ENCODE data around the gene APOLD1. TPM values are rescaled to one million over a fixed set of nuclear protein-coding genes. Genes with fewer than 3 reads are reported as not detected.
"Not testable (repeated sequence)": the region's sequence is repeated elsewhere in the genome, so short reads cannot be mapped to it uniquely, and the experiment has no call there.

The APOLD1 gene
- total RNA-seq, 1 experiment from 2014 or later: 5.3 TPM

- Mint-ChIP-seq H3K27me3 (ENCODE audit: unreplicated experiment) (no peaks in the 10 kb centered on the region), H3K27ac (ENCODE audit: unreplicated experiment) (peak overlapping the region; percentile 97), H3K36me3 (ENCODE audit: insufficient read depth, unreplicated experiment) (peaks cover 38% of the 10 kb centered on the region), H3K9me3 (ENCODE audit: low read depth, unreplicated experiment) (peaks cover 4% of the 10 kb centered on the region), H3K4me3 (ENCODE audit: low read depth, unreplicated experiment) (peak overlapping the region; percentile 51), H3K4me1 (ENCODE audit: low read depth, unreplicated experiment) (peaks cover 77% of the 10 kb centered on the region)
- TF ChIP-seq CTCF (IDR thresholded peaks at IDR 0.05; ENCODE audit: unreplicated experiment): no peak
- no TSS peak for BruUV-seq (replicated peaks)
- CTCF ChIA-PET: interaction anchor here (0.7 to 2.7 kb wide), 14 partner anchors 9 to 408 kb away, joined by 3 to 17 read pairs (median 4); partner anchors contain the start of genes DDX47 and GPRC5A
- peak; percentile 59 for DNase-seq
- intact Hi-C loops (cut with micrococcal nuclease; ENCODE audit: unreplicated experiment): loop anchor here (1.0 to 10.0 kb wide), 5 partner anchors 15 to 391 kb away; partner anchors contain the start of gene EMP1
Observed at GRCh38 chr12:12804011-12804410, 18.6 kb downstream of the APOLD1 start.

GRCh38 chr12:12804432-12804886 lies 19.0 kb downstream of the APOLD1 start:
- H3K4me3 Mint-ChIP-seq (ENCODE audit: low read depth, unreplicated experiment): peak overlapping the region; percentile 51
- CTCF ChIA-PET: interaction anchor here (0.7 to 2.7 kb wide), 11 partner anchors 9 to 407 kb away, joined by 3 to 17 read pairs (median 4); partner anchors contain the start of genes DDX47 and GPRC5A
- H3K4me1 Mint-ChIP-seq (ENCODE audit: low read depth, unreplicated experiment): peaks cover 82% of the 10 kb centered on the region
- H3K36me3 Mint-ChIP-seq (ENCODE audit: insufficient read depth, unreplicated experiment): peaks cover 38% of the 10 kb centered on the region
- no peaks in the 10 kb centered on the region for H3K27me3 Mint-ChIP-seq (ENCODE audit: unreplicated experiment)
- DNase-seq: peak; percentile 66
- TF ChIP-seq CTCF (IDR thresholded peaks at IDR 0.05; ENCODE audit: unreplicated experiment): no peak
- H3K27ac Mint-ChIP-seq (ENCODE audit: unreplicated experiment): peak overlapping the region; percentile 97
- H3K9me3 Mint-ChIP-seq (ENCODE audit: low read depth, unreplicated experiment): peaks cover 2% of the 10 kb centered on the region
- intact Hi-C loops (cut with micrococcal nuclease; ENCODE audit: unreplicated experiment): loop anchor here (1.0 to 10.0 kb wide), 5 partner anchors 15 to 390 kb away; partner anchors contain the start of gene EMP1
- no TSS peak for BruUV-seq (replicated peaks)

- no peaks in the 10 kb centered on the region for H3K27me3 Mint-ChIP-seq (ENCODE audit: unreplicated experiment)
- no peak for DNase-seq
- TF ChIP-seq CTCF (IDR thresholded peaks at IDR 0.05; ENCODE audit: unreplicated experiment): no peak
- peaks cover 33% of the 10 kb centered on the region for H3K36me3 Mint-ChIP-seq (ENCODE audit: insufficient read depth, unreplicated experiment)
- H3K27ac Mint-ChIP-seq (ENCODE audit: unreplicated experiment): peak overlapping the region; percentile 37
- H3K9me3 Mint-ChIP-seq (ENCODE audit: low read depth, unreplicated experiment): no peaks in the 10 kb centered on the region
- H3K4me1 Mint-ChIP-seq (ENCODE audit: low read depth, unreplicated experiment): peaks cover 71% of the 10 kb centered on the region
- BruUV-seq (replicated peaks): no TSS peak
- no peak overlapping the region for H3K4me3 Mint-ChIP-seq (ENCODE audit: low read depth, unreplicated experiment)
- intact Hi-C loops (cut with micrococcal nuclease; ENCODE audit: unreplicated experiment): loop anchor here (10.0 kb wide), 1 partner anchor 388 kb away; the partner anchor contains the start of gene EMP1
- CTCF ChIA-PET: interaction anchor here (1.0 kb wide), 1 partner anchor 28 kb away, joined by 3 read pairs; no protein-coding TSS in a partner anchor
Observed at GRCh38 chr12:12806784-12807516, 21.5 kb downstream of the APOLD1 start.

- Mint-ChIP-seq H3K27ac (ENCODE audit: unreplicated experiment) (peak overlapping the region; percentile 37), H3K4me1 (ENCODE audit: low read depth, unreplicated experiment) (peaks cover 71% of the 10 kb centered on the region), H3K36me3 (ENCODE audit: insufficient read depth, unreplicated experiment) (peaks cover 32% of the 10 kb centered on the region)
- H3K4me3 Mint-ChIP-seq (ENCODE audit: low read depth, unreplicated experiment); H3K27me3 Mint-ChIP-seq (ENCODE audit: unreplicated experiment); BruUV-seq (replicated peaks); DNase-seq; H3K9me3 Mint-ChIP-seq (ENCODE audit: low read depth, unreplicated experiment): not testable (repeated sequence)
- intact Hi-C loops (cut with micrococcal nuclease; ENCODE audit: unreplicated experiment): loop anchor here (10.0 kb wide), 1 partner anchor 387 kb away; the partner anchor contains the start of gene EMP1
- CTCF ChIA-PET: interaction anchor here (1.0 kb wide), 1 partner anchor 28 kb away, joined by 3 read pairs; no protein-coding TSS in a partner anchor
Observed at GRCh38 chr12:12807517-12807903, 22.1 kb downstream of the APOLD1 start.

Data from Calu3 (cell line).